CD4-positive, alpha-beta T cell treated with Interferon alpha-2 for 1 hour (primary cell): ENCODE measurements around the gene TMEM97.

Experiments
- DNase-seq, 2 donors: peaks; one replicate each; pipeline ENCODE4 v3.0.0-alpha.2; 2020 to 2022

Gene TMEM97

GRCh38 chr17:28367641-28368305, 48.8 kb downstream of the TMEM97 start:
- no peak for DNase-seq

DNA sequence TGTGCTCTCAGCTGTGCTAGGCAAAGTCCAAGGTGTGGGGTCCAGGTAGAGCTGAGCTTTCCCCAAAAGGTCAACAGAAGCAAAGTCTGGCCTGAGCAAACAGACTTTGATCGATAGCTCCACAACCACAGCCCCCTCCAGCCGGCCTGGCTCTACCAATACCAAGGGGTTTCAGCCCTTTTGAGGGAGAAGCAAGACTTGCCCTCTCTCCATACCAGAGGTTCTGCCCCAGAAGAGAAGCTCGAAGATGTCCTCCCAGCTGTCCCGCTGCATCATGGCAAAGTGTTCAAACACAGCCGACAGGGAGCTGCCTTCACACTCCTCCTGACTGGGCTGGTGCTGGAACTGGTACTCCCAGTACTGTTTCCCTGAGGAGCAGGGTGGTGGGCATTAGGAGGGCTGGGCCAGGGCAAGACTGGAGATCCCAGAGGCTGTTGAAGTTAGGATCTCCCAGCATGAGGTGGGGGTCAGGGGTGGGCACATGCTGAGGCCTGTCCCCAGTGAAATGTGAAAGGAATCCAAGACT, 49.4 kb downstream of the TMEM97 start:
- DNase-seq: no peak

DNA sequence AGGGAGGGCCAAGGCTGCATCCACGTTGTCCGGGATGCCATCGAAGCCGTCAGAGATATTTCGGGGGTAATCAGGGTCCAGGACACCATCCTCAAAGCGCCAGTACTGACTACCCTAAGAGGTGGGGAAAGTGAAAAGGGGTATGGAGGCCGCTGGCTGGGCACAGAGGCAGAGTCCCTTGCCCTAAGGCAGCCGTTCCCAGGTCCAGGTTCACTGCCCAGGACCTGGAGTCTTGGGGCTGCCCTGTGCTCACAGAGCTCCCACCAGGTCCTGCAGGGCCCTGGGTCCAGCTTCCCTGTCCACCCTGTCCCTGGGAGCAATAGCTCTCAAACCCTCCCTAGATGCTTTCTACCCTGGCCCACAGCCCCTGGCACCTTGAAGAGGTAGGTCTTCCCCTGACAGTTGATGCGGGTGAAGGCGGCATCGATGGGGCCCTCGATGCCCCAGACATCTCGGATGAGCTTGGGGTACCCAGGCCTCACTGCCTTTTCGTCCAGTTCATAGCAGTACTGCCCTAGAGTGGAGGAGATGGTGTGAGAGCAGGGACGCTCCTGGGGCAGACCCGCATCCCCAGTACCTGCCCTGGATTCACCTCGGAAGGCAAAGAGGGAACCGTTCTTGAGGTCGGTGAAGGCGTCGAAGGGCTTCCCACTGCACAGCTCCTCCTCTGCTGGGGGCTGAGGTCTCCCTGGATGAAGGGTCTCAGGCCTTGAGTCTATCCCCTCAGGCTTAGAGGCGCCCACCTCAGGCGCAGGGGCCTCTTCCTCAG, 50.1 kb downstream of the TMEM97 start:
- no peak for DNase-seq

DNA sequence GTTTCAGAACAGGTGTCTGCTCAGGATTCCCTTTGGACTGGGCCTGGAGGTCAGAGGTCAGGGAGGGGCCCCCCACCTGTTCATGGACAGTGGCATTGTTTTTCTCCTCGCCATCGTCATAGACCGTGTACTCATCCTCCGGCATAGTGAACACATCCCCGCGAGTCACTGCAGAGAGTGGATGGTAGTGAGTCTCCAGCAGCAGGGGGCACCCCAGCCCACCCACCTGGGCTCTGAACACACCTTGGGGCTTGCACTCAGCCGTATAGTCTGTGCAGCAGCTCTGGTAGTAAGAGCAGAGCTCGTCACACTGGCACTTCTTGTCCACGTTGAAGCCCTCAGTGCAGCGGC, 50.7 kb downstream of the TMEM97 start:
- no peak for DNase-seq

DNA sequence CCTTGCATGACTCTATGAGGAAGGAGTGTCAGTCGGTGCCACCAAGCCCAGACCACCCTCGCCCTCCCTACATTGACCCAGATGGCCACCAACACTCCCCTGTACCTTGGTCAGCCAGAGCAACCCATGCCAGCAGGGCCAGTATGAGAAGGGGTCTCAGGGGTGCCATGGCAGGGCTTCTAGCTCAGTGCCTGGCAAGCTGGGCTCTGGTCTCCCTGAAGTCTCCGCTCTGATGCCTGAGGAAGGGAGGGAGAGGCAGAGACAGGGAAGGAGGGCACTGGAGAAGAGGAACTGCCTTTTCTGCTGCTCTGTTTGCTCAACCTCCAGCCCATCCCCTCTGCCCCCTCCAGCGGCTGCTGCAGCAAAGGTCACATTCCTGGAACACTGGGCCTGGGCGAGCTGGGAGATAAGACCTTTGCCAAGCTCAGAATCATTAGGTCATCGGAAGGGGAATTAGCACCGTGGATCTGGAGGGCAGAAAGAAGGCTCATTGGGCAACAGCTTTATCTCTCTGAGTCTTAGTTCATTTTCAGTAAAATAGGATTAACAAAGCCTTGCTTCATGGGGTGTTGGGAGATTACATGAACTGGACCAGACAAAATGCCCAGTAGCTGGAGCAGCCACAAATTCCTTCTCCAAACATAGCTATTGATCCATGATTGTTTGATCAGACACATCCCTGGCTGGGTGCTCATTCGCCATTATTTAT, 51.2 kb downstream of the TMEM97 start, which contains the start of gene VTN:
Gene VTN, minus strand, starts transcription at position 273 of the 709 bp plus-strand sequence. Its CDS starts 104 bp downstream, at position 169.
- DNase-seq: no peak

DNA sequence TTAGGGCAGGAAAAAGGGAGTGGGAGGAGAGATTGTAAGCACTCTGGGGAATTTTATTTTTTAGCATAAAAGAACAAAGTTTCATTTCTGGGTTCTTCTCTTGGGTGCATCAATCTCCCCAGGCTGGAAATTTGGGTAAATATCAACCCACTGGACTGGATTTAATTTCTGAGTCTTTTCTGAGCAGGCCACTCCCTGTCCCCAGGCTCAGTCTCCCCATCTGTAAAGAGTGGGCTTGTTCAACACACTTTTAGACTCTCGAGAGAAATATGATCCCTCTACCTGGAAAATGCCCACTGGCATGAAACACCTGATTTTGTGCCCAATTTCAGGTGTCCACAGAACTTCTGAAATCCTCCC, 51.7 kb downstream of the TMEM97 start:
- DNase-seq: peak in 1 of 2 donors; percentile 7

DNA sequence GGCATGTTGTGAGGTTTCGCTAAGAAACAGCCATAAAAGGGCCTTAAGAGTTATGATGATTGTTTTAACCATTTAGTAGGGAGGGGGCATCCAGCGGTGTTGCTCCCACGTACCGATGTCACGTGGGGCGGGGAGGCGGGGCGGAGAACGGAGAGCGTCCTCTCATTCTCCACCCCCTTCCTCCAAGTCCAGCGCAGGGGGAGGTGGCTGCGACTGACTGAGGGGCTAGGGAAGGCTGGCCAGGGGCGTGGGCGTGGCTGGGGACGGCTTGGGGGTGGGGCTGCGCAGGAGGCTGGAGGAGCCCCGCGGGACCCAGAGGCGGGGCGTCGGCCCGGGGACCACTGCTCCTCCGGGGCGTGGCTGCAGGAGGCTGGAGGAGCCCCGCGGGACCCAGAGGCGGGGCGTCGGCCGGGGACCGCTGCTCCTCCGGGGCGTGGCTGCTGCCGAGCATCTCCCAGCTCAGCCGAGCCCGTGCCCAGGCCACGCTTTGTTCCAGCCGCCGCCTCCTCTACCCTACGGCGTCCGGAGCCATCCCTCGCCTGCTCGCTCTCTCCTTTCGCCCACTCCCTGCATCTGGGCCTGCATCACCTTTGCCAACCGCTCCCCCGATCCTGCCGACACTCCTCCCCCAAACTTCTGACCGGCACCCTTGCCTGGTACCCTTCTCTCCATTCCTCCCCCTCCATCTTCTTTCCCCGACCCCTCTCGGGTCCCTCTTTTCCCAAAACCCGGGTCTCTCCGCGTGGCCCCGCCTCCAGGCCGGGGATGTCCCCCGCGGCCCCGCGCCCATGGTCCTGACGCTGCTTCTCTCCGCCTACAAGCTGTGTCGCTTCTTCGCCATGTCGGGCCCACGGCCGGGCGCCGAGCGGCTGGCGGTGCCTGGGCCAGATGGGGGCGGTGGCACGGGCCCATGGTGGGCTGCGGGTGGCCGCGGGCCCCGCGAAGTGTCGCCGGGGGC, 52.5 kb downstream of the TMEM97 start, which contains the start of gene SARM1:
Gene SARM1, plus strand, starts transcription at position 450 of the 958 bp plus-strand sequence. Its CDS starts 339 bp downstream, at position 789.
- peak; percentile 86 to 92 for DNase-seq

DNA sequence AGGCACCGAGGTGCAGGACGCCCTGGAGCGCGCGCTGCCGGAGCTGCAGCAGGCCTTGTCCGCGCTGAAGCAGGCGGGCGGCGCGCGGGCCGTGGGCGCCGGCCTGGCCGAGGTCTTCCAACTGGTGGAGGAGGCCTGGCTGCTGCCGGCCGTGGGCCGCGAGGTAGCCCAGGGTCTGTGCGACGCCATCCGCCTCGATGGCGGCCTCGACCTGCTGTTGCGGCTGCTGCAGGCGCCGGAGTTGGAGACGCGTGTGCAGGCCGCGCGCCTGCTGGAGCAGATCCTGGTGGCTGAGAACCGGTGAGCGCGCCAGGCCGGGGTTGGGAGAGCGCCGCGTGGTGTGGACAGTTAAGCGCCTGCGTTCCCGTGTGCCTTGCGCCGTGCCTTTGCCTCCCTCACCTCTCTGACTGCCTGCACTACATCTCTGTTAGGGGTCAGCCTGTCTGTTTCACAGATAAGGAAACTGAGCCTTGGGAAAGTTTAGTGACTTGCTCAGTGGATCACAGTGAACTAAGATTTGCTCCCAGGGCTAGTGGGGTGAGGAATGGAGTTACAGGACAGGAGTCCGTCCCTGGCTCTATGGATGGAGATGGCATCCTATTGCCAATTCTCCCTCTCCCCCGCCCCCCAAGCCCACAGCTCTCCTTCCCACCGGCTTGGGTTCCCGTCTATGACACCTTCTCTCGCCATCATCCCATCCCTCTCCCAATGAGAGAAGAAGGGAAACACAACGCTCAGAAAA, 53.4 kb downstream of the TMEM97 start:
- no peak for DNase-seq

DNA sequence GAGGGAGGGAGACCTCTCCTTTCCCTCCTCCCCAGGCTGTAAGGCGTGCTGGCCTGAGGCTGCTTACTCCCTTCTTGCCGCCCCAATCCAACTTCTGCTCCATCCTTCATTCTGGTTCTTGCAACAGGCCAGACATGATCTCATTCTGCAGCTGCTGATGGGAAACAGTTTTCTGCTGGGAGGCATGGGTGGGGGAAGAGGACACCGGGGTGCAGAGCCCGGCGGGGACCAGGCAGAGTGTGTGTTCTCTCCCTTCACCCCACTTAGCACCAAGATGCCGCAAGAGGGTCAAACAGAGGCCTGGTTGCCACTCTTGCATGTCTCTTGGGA, 53.9 kb downstream of the TMEM97 start:
- DNase-seq: no peak
